Liver (tissue), 9 donors: ENCODE measurements around the gene CLPTM1L. TPM values are rescaled to one million over a fixed set of nuclear protein-coding genes. Genes with fewer than 3 reads are reported as not detected.

ENCODE experiments used
- DNase-seq: peaks from one replicate; pipeline ENCODE4 v3.0.0-alpha.2; 2017; ENCODE audit warnings: low spot score
- H3K27ac ChIP-seq, 2 donors: one replicate each; pipeline ENCODE4 v1.7.0; 2013; ENCODE audit warnings: inconsistent platforms in 2 of 2, low read length in 2 of 2, control low read depth in 1 of 2, low read depth in 1 of 2, mild to moderate bottlenecking in 1 of 2
- H3K27me3 ChIP-seq, 4 donors: one replicate each; pipeline versions ENCODE4 v1.6.1 to v1.7.0; 2013; ENCODE audit warnings: low read length in 3 of 4, inconsistent platforms in 1 of 4, mild to moderate bottlenecking in 1 of 4, moderate library complexity in 1 of 4; ENCODE audit not compliant: control insufficient read depth in 4 of 4, insufficient read depth in 4 of 4
- H3K36me3 ChIP-seq, 4 donors: one replicate each; pipeline versions ENCODE4 v1.6.1 to v1.7.0; 2013; ENCODE audit warnings: low read length in 3 of 4, mild to moderate bottlenecking in 3 of 4, low read depth in 1 of 4, moderate library complexity in 1 of 4; ENCODE audit not compliant: control insufficient read depth in 4 of 4, insufficient read depth in 3 of 4
- H3K4me1 ChIP-seq, 4 donors: one replicate each; pipeline versions ENCODE4 v1.6.1 to v1.7.0; 2013; ENCODE audit warnings: low read length in 3 of 4, mild to moderate bottlenecking in 3 of 4, moderate library complexity in 1 of 4; ENCODE audit not compliant: control insufficient read depth in 4 of 4, insufficient read depth in 4 of 4
- H3K4me3 ChIP-seq, 3 donors: one replicate each; pipeline versions ENCODE4 v1.6.1 to v1.7.0; 2013; ENCODE audit warnings: low read length in 3 of 3, control low read depth in 1 of 3, low read depth in 1 of 3, mild to moderate bottlenecking in 1 of 3
- H3K9ac ChIP-seq, 2 donors: one replicate each; pipeline ENCODE4 v1.7.0; 2013; ENCODE audit warnings: low read length in 2 of 2, mild to moderate bottlenecking in 2 of 2, moderate library complexity in 2 of 2, control low read depth in 1 of 2, low read depth in 1 of 2
- H3K9me3 ChIP-seq, 4 donors: one replicate each; pipeline versions ENCODE4 v1.6.1 to v1.7.0; 2013; ENCODE audit warnings: low read length in 3 of 4; ENCODE audit not compliant: control insufficient read depth in 4 of 4
- EGR1 ChIP-seq, 2 donors: IDR thresholded peaks; 2 replicates each; pipeline ENCODE4 v1.6.1; 2016 to 2018; ENCODE audit warnings: antibody characterized with exemption in 2 of 2, low read depth in 2 of 2
- FOXA1 ChIP-seq: IDR thresholded peaks from 2 replicates; pipeline ENCODE4 v1.6.1; 2016; ENCODE audit warnings: antibody characterized with exemption
- FOXA2 ChIP-seq: IDR thresholded peaks from 2 replicates; pipeline ENCODE4 v1.6.1; 2016; ENCODE audit warnings: antibody characterized with exemption
- GABPA ChIP-seq, 2 donors: IDR thresholded peaks in 1 of 2; conservative IDR thresholded peaks in 1 of 2; 2 replicates each; pipeline ENCODE4 v1.6.1; 2016; ENCODE audit warnings: antibody characterized with exemption in 2 of 2, mild to moderate bottlenecking in 1 of 2, moderate library complexity in 1 of 2
- HNF4A ChIP-seq, 2 donors: conservative IDR thresholded peaks; 2 replicates each; pipeline ENCODE4 v1.6.1; 2016; ENCODE audit warnings: antibody characterized with exemption in 2 of 2, mild to moderate bottlenecking in 2 of 2
- HNF4G ChIP-seq: IDR thresholded peaks from 2 replicates; pipeline ENCODE4 v1.6.1; 2016; ENCODE audit warnings: antibody characterized with exemption
- JUND ChIP-seq, 2 donors: IDR thresholded peaks; 2 replicates each; pipeline ENCODE4 v1.6.1; 2016; ENCODE audit warnings: antibody characterized with exemption in 2 of 2
- MAX ChIP-seq: IDR thresholded peaks from 2 replicates; pipeline ENCODE4 v1.6.1; 2016; ENCODE audit warnings: antibody characterized with exemption
- NR2F2 ChIP-seq: IDR thresholded peaks from 2 replicates; pipeline ENCODE4 v1.6.1; 2016; ENCODE audit warnings: antibody characterized with exemption
- RAD21 ChIP-seq, 2 donors: IDR thresholded peaks; 2 replicates each; pipeline ENCODE4 v1.6.1; 2016; ENCODE audit warnings: antibody characterized with exemption in 2 of 2, mild to moderate bottlenecking in 2 of 2
- REST ChIP-seq: IDR thresholded peaks from 2 replicates; pipeline ENCODE4 v1.6.1; 2016; ENCODE audit warnings: antibody characterized with exemption, mild to moderate bottlenecking
- RXRA ChIP-seq, 2 donors: IDR thresholded peaks; 2 replicates each; pipeline ENCODE4 v1.6.1; 2017 to 2018; ENCODE audit warnings: antibody characterized with exemption in 2 of 2, mild to moderate bottlenecking in 1 of 2
- SP1 ChIP-seq: IDR thresholded peaks from 2 replicates; pipeline ENCODE4 v1.6.1; 2018; ENCODE audit warnings: antibody characterized with exemption, mild to moderate bottlenecking
- TAF1 ChIP-seq: conservative IDR thresholded peaks from 2 replicates; pipeline ENCODE4 v1.6.1; 2016; ENCODE audit warnings: antibody characterized with exemption, mild to moderate bottlenecking
- YY1 ChIP-seq: IDR thresholded peaks from 2 replicates; pipeline ENCODE4 v1.6.1; 2016; ENCODE audit warnings: antibody characterized with exemption, mild to moderate bottlenecking
- ZBTB33 ChIP-seq: IDR thresholded peaks from 2 replicates; pipeline ENCODE4 v1.6.1; 2016; ENCODE audit warnings: antibody characterized with exemption
- WGBS: extraction: QIAGEN DNeasy Blood & Tissue Kit; methylation state at CpG from one replicate; pipeline ENCODE4 v1.1.7; 2013; 5-methylcytosine and 5-hydroxymethylcytosine counted together
- polyA plus RNA-seq, 2 donors: library from polyadenylated mRNA; stranded (reverse) in 1 of 2; unstranded in 1 of 2; fragments of 200-250 nt in 1 of 2; fragments of >200 nt in 1 of 2; fragmentation: Nextera tagmentation in 1 of 2; extraction: Ambion mirVana in 1 of 2; gene quantifications; one replicate each; pipeline versions ENCODE4 v1.2.1 to v1.2.3, GENCODE V29; 2013 to 2015
- total RNA-seq, 2 donors: library from RNA; depleted of rRNA; stranded (reverse); fragments of >200 nt; gene quantifications; one replicate each; pipeline ENCODE4 v1.2.3, GENCODE V29; 2014
- TF ChIP-seq, protein P1 (sequence below): IDR thresholded peaks from 2 replicates; pipeline ENCODE4 v1.6.1; 2016; ENCODE audit warnings: antibody characterized with exemption
- TF ChIP-seq, protein P2 (sequence below): fragments of 150-350 bp; IDR thresholded peaks from 2 replicates; pipeline ENCODE4 v1.5.1; 2017; ENCODE audit warnings: improper control_type of control experiment, low read depth, low read length; ENCODE audit not compliant: missing input control
- donor health status: healthy.
- donor health status: healthy.
- donor health status: healthy.
- donor health status: healthy.
- donor health status: healthy.

CLPTM1L gene
- total and polyA plus RNA-seq, 4 donors = 69.2 to 255 (median 146) TPM

DNA sequence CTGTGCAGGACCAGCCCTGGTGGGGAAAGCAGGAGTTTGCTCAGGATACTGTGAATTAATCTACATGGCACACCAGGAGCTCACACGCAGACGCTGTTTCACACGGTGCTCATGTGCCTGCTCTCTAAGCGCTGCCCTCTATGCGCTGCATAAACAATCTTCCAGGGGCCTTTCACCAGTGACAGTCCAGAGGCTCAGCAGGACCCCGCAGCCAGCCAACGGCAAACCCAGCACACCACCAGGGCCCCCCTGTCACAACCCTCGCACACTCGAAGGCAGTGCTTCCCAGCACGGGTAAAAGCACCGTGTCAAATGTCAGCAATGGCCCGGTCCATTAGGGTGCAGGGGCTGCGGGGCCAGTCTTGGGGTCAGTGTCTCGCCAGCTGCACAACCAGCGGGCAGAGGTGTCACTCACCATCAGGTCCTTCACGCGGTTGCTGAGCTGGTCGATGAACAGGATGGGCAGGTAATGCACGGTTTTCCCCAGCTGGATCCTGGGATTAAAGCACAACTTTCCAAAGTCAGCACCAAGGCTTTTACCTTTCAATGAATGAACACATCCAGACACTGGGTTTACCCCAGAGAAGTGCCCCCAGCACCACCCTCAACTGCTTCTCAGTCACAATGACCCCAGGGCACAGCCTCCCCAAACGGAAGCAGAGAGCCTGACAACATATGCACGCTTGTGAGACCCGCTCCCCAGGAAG lies 7.3 kb downstream of the CLPTM1L start:
- Histone ChIP-seq H3K27ac (peak overlapping the region in 1 of 2 donors; percentile 14), H3K4me1 (peaks cover 17 to 59% (median 49%) of the 10 kb centered on the region in 4 donors), H3K4me3 (no peak overlapping the region), H3K9ac (no peak overlapping the region), H3K36me3 (peaks cover 24 to 54% (median 37%) of the 10 kb centered on the region in 4 donors), H3K27me3 (no peaks in the 10 kb centered on the region), H3K9me3 (no peaks in the 10 kb centered on the region)
- whole genome bisulfite sequencing = 72% methylated on average over 22 of the region's 22 CpGs
- DNase-seq = no peak
- TF ChIP-seq RXRA (IDR thresholded peaks at IDR 0.05) (no peak), NR2F2 (no peak), HNF4G (no peak), FOXA1 (no peak), YY1 (no peak), EGR1 (IDR thresholded peaks at IDR 0.05; ENCODE audit: low read depth in 2 of 2) (no peak), RAD21 (IDR thresholded peaks at IDR 0.05) (no peak), FOXA2 (no peak), ZBTB33 (no peak), HNF4A (conservative IDR thresholded peaks at IDR 0.05) (no peak), JUND (IDR thresholded peaks at IDR 0.05) (no peak), MAX (no peak), REST (no peak), GABPA (IDR thresholded peaks at IDR 0.05 in 1 of 2, conservative IDR thresholded peaks at IDR 0.05 in 1 of 2) (no peak), SP1 (no peak), TAF1 (no peak)
- TF ChIP-seq, protein P1, sequence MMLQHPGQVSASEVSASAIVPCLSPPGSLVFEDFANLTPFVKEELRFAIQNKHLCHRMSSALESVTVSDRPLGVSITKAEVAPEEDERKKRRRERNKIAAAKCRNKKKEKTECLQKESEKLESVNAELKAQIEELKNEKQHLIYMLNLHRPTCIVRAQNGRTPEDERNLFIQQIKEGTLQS = no peak
- TF ChIP-seq, protein P2, sequence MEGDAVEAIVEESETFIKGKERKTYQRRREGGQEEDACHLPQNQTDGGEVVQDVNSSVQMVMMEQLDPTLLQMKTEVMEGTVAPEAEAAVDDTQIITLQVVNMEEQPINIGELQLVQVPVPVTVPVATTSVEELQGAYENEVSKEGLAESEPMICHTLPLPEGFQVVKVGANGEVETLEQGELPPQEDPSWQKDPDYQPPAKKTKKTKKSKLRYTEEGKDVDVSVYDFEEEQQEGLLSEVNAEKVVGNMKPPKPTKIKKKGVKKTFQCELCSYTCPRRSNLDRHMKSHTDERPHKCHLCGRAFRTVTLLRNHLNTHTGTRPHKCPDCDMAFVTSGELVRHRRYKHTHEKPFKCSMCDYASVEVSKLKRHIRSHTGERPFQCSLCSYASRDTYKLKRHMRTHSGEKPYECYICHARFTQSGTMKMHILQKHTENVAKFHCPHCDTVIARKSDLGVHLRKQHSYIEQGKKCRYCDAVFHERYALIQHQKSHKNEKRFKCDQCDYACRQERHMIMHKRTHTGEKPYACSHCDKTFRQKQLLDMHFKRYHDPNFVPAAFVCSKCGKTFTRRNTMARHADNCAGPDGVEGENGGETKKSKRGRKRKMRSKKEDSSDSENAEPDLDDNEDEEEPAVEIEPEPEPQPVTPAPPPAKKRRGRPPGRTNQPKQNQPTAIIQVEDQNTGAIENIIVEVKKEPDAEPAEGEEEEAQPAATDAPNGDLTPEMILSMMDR = no peak
